Mesenchymal stem cell (in vitro differentiated cells and primary cell): ENCODE results near the gene PRR7.

ENCODE experiments used
- DNase-seq: peaks from one replicate; pipeline ENCODE4 v3.0.0-alpha.2; 2013
- H2AFZ ChIP-seq: one replicate; pipeline ENCODE4 v1.6.1; 2013; ENCODE audit warnings: low read depth, mild to moderate bottlenecking, control low read depth, inconsistent platforms, low read length, moderate library complexity
- H2AK5ac ChIP-seq: 2 replicates; pipeline ENCODE4 v1.6.1; 2013; ENCODE audit warnings: low read length, moderate library complexity, mild to moderate bottlenecking, inconsistent platforms; ENCODE audit not compliant: severe bottlenecking
- H2BK120ac ChIP-seq: one replicate; pipeline ENCODE4 v1.6.1; 2013; ENCODE audit warnings: low read depth, mild to moderate bottlenecking, inconsistent platforms, low read length, moderate library complexity
- H2BK12ac ChIP-seq, 2 experiments: one replicate each; pipeline ENCODE4 v1.6.1; 2013; ENCODE audit warnings: inconsistent platforms in 2 of 2, low read length in 2 of 2, mild to moderate bottlenecking in 2 of 2, moderate library complexity in 2 of 2, control low read depth in 1 of 2
- H2BK15ac ChIP-seq: one replicate; pipeline ENCODE4 v1.6.1; 2013; ENCODE audit warnings: mild to moderate bottlenecking, low read depth, inconsistent platforms; ENCODE audit not compliant: poor library complexity, severe bottlenecking
- H2BK5ac ChIP-seq: 2 replicates; pipeline ENCODE4 v1.6.1; 2013; ENCODE audit warnings: low read depth, mild to moderate bottlenecking, low read length, control low read depth, inconsistent platforms; ENCODE audit not compliant: poor library complexity, severe bottlenecking
- H3K14ac ChIP-seq, 2 experiments: one replicate each; pipeline ENCODE4 v1.6.1; 2013; ENCODE audit warnings: inconsistent platforms in 2 of 2, low read length in 2 of 2, control low read depth in 1 of 2, mild to moderate bottlenecking in 1 of 2, moderate library complexity in 1 of 2
- H3K18ac ChIP-seq, 2 experiments: one replicate each; pipeline ENCODE4 v1.6.1; 2013; ENCODE audit warnings: inconsistent platforms in 2 of 2, low read length in 2 of 2, control low read depth in 1 of 2, low read depth in 1 of 2, mild to moderate bottlenecking in 1 of 2
- H3K23ac ChIP-seq, 2 experiments: one replicate each; pipeline ENCODE4 v1.6.1; 2013; ENCODE audit warnings: inconsistent platforms in 2 of 2, low read length in 2 of 2, mild to moderate bottlenecking in 2 of 2, moderate library complexity in 2 of 2, control low read depth in 1 of 2
- H3K27ac ChIP-seq: 2 replicates; pipeline ENCODE4 v1.5.1; 2013; ENCODE audit warnings: mild to moderate bottlenecking, moderate library complexity, low read length, control low read depth, inconsistent platforms; ENCODE audit not compliant: poor library complexity, severe bottlenecking
- H3K27me3 ChIP-seq, 2 experiments: 2 replicates each; pipeline versions ENCODE4 v1.6.1 to v1.7.0; 2013; ENCODE audit warnings: low read length in 2 of 2, mild to moderate bottlenecking in 2 of 2, moderate library complexity in 2 of 2, control low read depth in 1 of 2, inconsistent platforms in 1 of 2; ENCODE audit not compliant: control insufficient read depth in 1 of 2, insufficient read depth in 1 of 2
- H3K36me3 ChIP-seq, 2 experiments: 2 replicates each; pipeline versions ENCODE4 v1.6.1 to v1.7.0; 2013; ENCODE audit warnings: low read length in 2 of 2, control low read depth in 1 of 2, inconsistent platforms in 1 of 2, low read depth in 1 of 2, mild to moderate bottlenecking in 1 of 2; ENCODE audit not compliant: insufficient read depth in 2 of 2, control insufficient read depth in 1 of 2
- H3K4ac ChIP-seq, 2 experiments: one replicate each; pipeline ENCODE4 v1.6.1; 2013; ENCODE audit warnings: inconsistent platforms in 2 of 2, low read length in 2 of 2, mild to moderate bottlenecking in 2 of 2, moderate library complexity in 2 of 2, control low read depth in 1 of 2, low read depth in 1 of 2
- H3K4me1 ChIP-seq: 2 replicates; pipeline ENCODE4 v1.6.1; 2013; ENCODE audit warnings: low read depth, low read length, control low read depth; ENCODE audit not compliant: control insufficient read depth, insufficient read depth
- H3K4me2 ChIP-seq: 2 replicates; pipeline ENCODE4 v1.6.1; 2013; ENCODE audit warnings: low read length, mild to moderate bottlenecking, inconsistent platforms; ENCODE audit not compliant: poor library complexity, severe bottlenecking
- H3K4me3 ChIP-seq, 2 experiments: 2 replicates each; pipeline versions ENCODE4 v1.5.1 to v1.7.0; 2013; ENCODE audit warnings: low read length in 2 of 2, mild to moderate bottlenecking in 2 of 2, control low read depth in 1 of 2, low read depth in 1 of 2; ENCODE audit not compliant: insufficient read depth in 1 of 2
- H3K79me1 ChIP-seq: replicated peaks from 2 replicates; pipeline ENCODE4 v1.6.1; 2013; ENCODE audit warnings: mild to moderate bottlenecking, control low read depth, low read length, inconsistent platforms; ENCODE audit not compliant: poor library complexity, severe bottlenecking
- H3K9ac ChIP-seq: 2 replicates; pipeline ENCODE4 v1.7.0; 2013; ENCODE audit warnings: mild to moderate bottlenecking, low read length, moderate library complexity
- H3K9me3 ChIP-seq: 2 replicates; pipeline ENCODE4 v1.7.0; 2013; ENCODE audit warnings: mild to moderate bottlenecking, low read length; ENCODE audit not compliant: control insufficient read depth
- H4K8ac ChIP-seq: one replicate; pipeline ENCODE4 v1.6.1; 2013; ENCODE audit warnings: inconsistent platforms, mild to moderate bottlenecking, low read length, moderate library complexity
- H4K91ac ChIP-seq: one replicate; pipeline ENCODE4 v1.6.1; 2013; ENCODE audit warnings: mild to moderate bottlenecking, low read length, inconsistent platforms
- WGBS: methylation state at CpG from one replicate; pipeline ENCODE4 v1.1.7; 2013; ENCODE audit warnings: mixed read lengths; 5-methylcytosine and 5-hydroxymethylcytosine counted together

Gene PRR7

GRCh38 chr5:177444106-177445051 is 2.2 kb upstream of the PRR7 start:
- Histone ChIP-seq H3K4me3 (no peak overlapping the region), H2BK120ac (no peak overlapping the region), H2BK5ac (no peak overlapping the region), H3K9me3 (no peaks in the 10 kb centered on the region), H2BK12ac (no peak overlapping the region), H3K18ac (no peak overlapping the region), H2AK5ac (no peak overlapping the region), H2AFZ (no peak overlapping the region), H2BK15ac (no peak overlapping the region), H3K4me1 (peaks cover 27% of the 10 kb centered on the region), H3K27ac (no peak overlapping the region), H4K8ac (peak overlapping the region; percentile 7), H3K4me2 (no peak overlapping the region), H3K9ac (no peak overlapping the region), H3K79me1 (peaks cover 4% of the 10 kb centered on the region), H3K14ac (no peak overlapping the region), H3K27me3 (peaks cover 0 to 10% of the 10 kb centered on the region in 2 experiments), H3K4ac (no peak overlapping the region), H3K23ac (no peak overlapping the region), H4K91ac (no peak overlapping the region), H3K36me3 (peaks cover 10 to 39% of the 10 kb centered on the region in 2 experiments)
- DNase-seq: no peak
- WGBS: 82% methylated on average over 5 of the region's 7 CpGs

- H4K91ac ChIP-seq: no peak overlapping the region
- H2AK5ac ChIP-seq: no peak overlapping the region
- H2BK12ac ChIP-seq: no peak overlapping the region
- peaks cover 10 to 44% of the 10 kb centered on the region in 2 experiments for H3K36me3 ChIP-seq
- H2BK5ac ChIP-seq: no peak overlapping the region
- H3K27ac ChIP-seq: no peak overlapping the region
- peak overlapping the region; percentile 71 for H3K9ac ChIP-seq
- H4K8ac ChIP-seq: no peak overlapping the region
- WGBS: 97% methylated on average over 10 of the region's 10 CpGs
- peaks cover 31% of the 10 kb centered on the region for H3K4me1 ChIP-seq
- H3K23ac ChIP-seq: no peak overlapping the region
- no peaks in the 10 kb centered on the region for H3K9me3 ChIP-seq
- H3K18ac ChIP-seq: no peak overlapping the region
- peaks cover 7% of the 10 kb centered on the region for H3K79me1 ChIP-seq
- H3K4me2 ChIP-seq: peak overlapping the region; percentile 82
- H2BK15ac ChIP-seq: no peak overlapping the region
- H3K4me3 ChIP-seq: peak overlapping the region in 1 of 2 experiments; percentile 80
- no peak for DNase-seq
- no peak overlapping the region for H2BK120ac ChIP-seq
- no peak overlapping the region for H3K14ac ChIP-seq
- no peak overlapping the region for H3K4ac ChIP-seq
- peaks cover 0 to 10% of the 10 kb centered on the region in 2 experiments for H3K27me3 ChIP-seq
- H2AFZ ChIP-seq: no peak overlapping the region
These were observed 1.3 kb upstream of the PRR7 start for GRCh38 chr5:177445052-177445916.

- Histone ChIP-seq H2BK12ac (peak overlapping the region in 1 of 2 experiments; percentile 23), H4K91ac (no peak overlapping the region), H3K4ac (no peak overlapping the region), H3K27me3 (peaks cover 0 to 10% of the 10 kb centered on the region in 2 experiments), H2BK120ac (no peak overlapping the region), H3K4me2 (peak overlapping the region; percentile 82), H2BK5ac (no peak overlapping the region), H3K4me3 (peak overlapping the region; percentile 80 to 88), H3K9ac (peak overlapping the region; percentile 71), H2AFZ (no peak overlapping the region), H3K14ac (no peak overlapping the region), H3K9me3 (no peaks in the 10 kb centered on the region), H3K27ac (no peak overlapping the region), H3K79me1 (peaks cover 7% of the 10 kb centered on the region), H2BK15ac (no peak overlapping the region), H3K23ac (no peak overlapping the region), H3K36me3 (peaks cover 10 to 43% of the 10 kb centered on the region in 2 experiments), H4K8ac (peak overlapping the region; percentile 92), H3K18ac (no peak overlapping the region), H3K4me1 (peaks cover 31% of the 10 kb centered on the region), H2AK5ac (no peak overlapping the region)
- WGBS: 66% methylated on average over 4 of the region's 8 CpGs
- DNase-seq: no peak
These were observed 756 bp upstream of the PRR7 start for GRCh38 chr5:177445917-177446199.
